K562 (cell line): ENCODE measurements around the gene ENTPD3. TPM values are rescaled to one million over a fixed set of nuclear protein-coding genes. Genes with fewer than 3 reads are reported as not detected.

Experiments
- ATAC-seq: fragments of 200-7000 bp; cut with Tn5 transposase; 3 replicates; pipeline ENCODE4 v1.9.1; 2020; ENCODE audit warnings: moderate library complexity
- BruUV-seq: library from RNA; stranded (reverse); fragments of 400-500 nt; replicated peaks from 2 replicates; lab custom pipeline; 2021; lab: Mats Ljungman, UMichigan
- CTCF ChIA-PET: fragments of 300-600 bp; formaldehyde crosslinking; extraction: SDS; loops from one replicate; lab custom pipeline; 2021; ENCODE audit warnings: low intra/inter-chr PET ratio; lab: Yijun Ruan, JAX
- POLR2A ChIA-PET: fragments of 300-600, 350-650 bp; sonication (Branson Sonifier 250); formaldehyde crosslinking; extraction: SDS; loops from one replicate; lab custom pipeline; 2021; ENCODE audit warnings: antibody characterized with exemption, inconsistent platforms; lab: Yijun Ruan, JAX
- DNase-seq, 4 experiments: peaks; one replicate each; pipeline versions ENCODE4 v3.0.0 to v3.0.0-alpha.2; 2011 to 2018; ENCODE audit warnings: low spot score in 3 of 4, mixed read lengths in 3 of 4; ENCODE audit errors: extremely low read depth in 1 of 4
- FAIRE-seq: peaks from 2 replicates; lab custom pipeline; 2011; peaks lifted over from hg19 to GRCh38; lab: Jason Lieb, UNC
- H2AFZ ChIP-seq: 2 replicates; pipeline ENCODE4 v1.6.0; 2011; ENCODE audit warnings: low read depth, low read length, control low read depth, inconsistent platforms
- H3K27ac ChIP-seq: fragments of 200-600 bp; 3 replicates; pipeline ENCODE4 v1.8.0; 2011; ENCODE audit warnings: low read depth, mild to moderate bottlenecking, control low read depth, inconsistent platforms, low read length, moderate library complexity, mixed read lengths; ENCODE audit errors: extremely low read depth
- H3K27me3 ChIP-seq, 2 experiments: fragments of 300-600 bp in 1 of 2; 2 replicates in 1 of 2; 3 replicates in 1 of 2; pipeline versions ENCODE4 v1.6.0 to v1.8.0; 2011; ENCODE audit warnings: inconsistent platforms in 2 of 2, low read length in 2 of 2, mild to moderate bottlenecking in 1 of 2, mixed read lengths in 1 of 2, moderate library complexity in 1 of 2; ENCODE audit not compliant: control insufficient read depth in 2 of 2, insufficient read depth in 2 of 2
- H3K36me3 ChIP-seq: fragments of 300-600 bp; 3 replicates; pipeline ENCODE4 v1.8.0; 2011; ENCODE audit warnings: mild to moderate bottlenecking, low read length, inconsistent platforms; ENCODE audit not compliant: control insufficient read depth, insufficient read depth
- H3K4me1 ChIP-seq, 2 experiments: fragments of 200-600 bp in 1 of 2; replicated peaks in 1 of 2; 2 replicates in 1 of 2; 3 replicates in 1 of 2; pipeline versions ENCODE4 v1.5.1 to v1.8.0; 2011; ENCODE audit warnings: inconsistent platforms in 2 of 2, low read length in 2 of 2, mild to moderate bottlenecking in 1 of 2, mixed read lengths in 1 of 2, moderate library complexity in 1 of 2; ENCODE audit not compliant: control insufficient read depth in 2 of 2, insufficient read depth in 2 of 2
- H3K4me2 ChIP-seq: 2 replicates; pipeline ENCODE4 v1.6.1; 2011; ENCODE audit warnings: low read length, control low read depth, inconsistent platforms, mixed read lengths; ENCODE audit not compliant: insufficient read depth
- H3K4me3 ChIP-seq: fragments of 200-600 bp; sonication (generic), shearing (Covaris generic); 2 replicates; pipeline ENCODE4 v1.5.1; 2016; ENCODE audit warnings: control low read depth, inconsistent platforms
- H3K79me2 ChIP-seq: fragments of 200-600 bp; 3 replicates; pipeline ENCODE4 v1.8.0; 2011; ENCODE audit warnings: low read length, inconsistent platforms; ENCODE audit not compliant: control insufficient read depth, insufficient read depth
- H3K9ac ChIP-seq, 2 experiments: 2 replicates each; pipeline versions ENCODE4 v1.6.0 to v1.6.1; 2011; ENCODE audit warnings: low read depth in 2 of 2, low read length in 2 of 2, control low read depth in 1 of 2, inconsistent platforms in 1 of 2, mild to moderate bottlenecking in 1 of 2, mixed read lengths in 1 of 2; ENCODE audit not compliant: insufficient read depth in 1 of 2
- H3K9me1 ChIP-seq: one replicate; pipeline ENCODE4 v1.6.0; 2011; ENCODE audit warnings: inconsistent platforms, mild to moderate bottlenecking, low read length, moderate library complexity; ENCODE audit not compliant: control insufficient read depth, insufficient read depth
- H3K9me3 ChIP-seq: replicated peaks from 2 replicates; pipeline ENCODE4 v1.5.1; 2011; ENCODE audit warnings: low read depth, low read length, inconsistent platforms; ENCODE audit not compliant: control insufficient read depth, insufficient read depth
- H4K20me1 ChIP-seq: replicated peaks from 2 replicates; pipeline ENCODE4 v1.6.1; 2011; ENCODE audit warnings: low read length, inconsistent platforms, mixed read lengths; ENCODE audit not compliant: control insufficient read depth, insufficient read depth
- ETV5 ChIP-seq: sonication (generic); formaldehyde crosslinking; IDR thresholded peaks from 2 replicates; pipeline ENCODE4 v1.4.0; 2020; ENCODE audit warnings: low read depth, mild to moderate bottlenecking, missing genetic modification reagents
- MEIS2 ChIP-seq: fragments of 450-650 bp; IDR thresholded peaks from 2 replicates; pipeline ENCODE4 v1.6.1; 2014; ENCODE audit warnings: mild to moderate bottlenecking; ENCODE audit not compliant: partially characterized antibody
- SMARCC2 ChIP-seq: fragments of 450-650 bp; IDR thresholded peaks from 2 replicates; pipeline ENCODE4 v1.6.1; 2017; ENCODE audit warnings: antibody characterized with exemption, moderate library complexity, mild to moderate bottlenecking, low read depth
- WGBS: fragments of 100-300 bp; shearing (Covaris generic); methylation state at CpG from one replicate; pipeline ENCODE4 v1.1.6; 2016; ENCODE audit warnings: low coverage, mixed read lengths; ENCODE audit not compliant: insufficient coverage; ENCODE audit errors: missing lambda C conversion rate; 5-methylcytosine and 5-hydroxymethylcytosine counted together
- in situ Hi-C: fragments of 300-500 bp; cut with MboI; formaldehyde crosslinking; loops from 4 replicates; pipeline ENCODE4 v1.15.0; 2018; ENCODE audit warnings: inconsistent platforms, mixed read lengths
- intact Hi-C: fragments of 100-400 bp; cut with micrococcal nuclease; formaldehyde crosslinking; loops from 2 replicates; pipeline ENCODE4 v1.14.2; 2022
- polyA plus RNA-seq, 8 experiments: library from polyadenylated mRNA; depleted of rRNA in 4 of 8; stranded (reverse) in 5 of 8; unstranded in 3 of 8; fragments of >200 nt; fragmentation: Nextera tagmentation in 2 of 8; fragmentation: Illumina TruSeq in 1 of 8; extraction: Ambion mirVana in 2 of 8; extraction: Trizol in 1 of 8; gene quantifications; 2 replicates each; pipeline versions ENCODE4 v1.2.1 to v1.2.3, GENCODE V29; 2011 to 2014; ENCODE audit warnings: inconsistent platforms in 1 of 8, missing spikeins in 1 of 8
- total RNA-seq, 7 experiments: library from RNA; depleted of rRNA in 6 of 7; stranded (reverse); fragments of >200 nt in 6 of 7; fragmentation: Illumina TruSeq in 2 of 7; extraction: Trizol in 2 of 7; gene quantifications; 2 replicates each; pipeline versions ENCODE4 v1.2.1 to v1.2.3, GENCODE V29; 2011 to 2021; ENCODE audit warnings: low replicate concordance in 1 of 7
- TF ChIP-seq, protein P1 (sequence below): fragments of 450-650 bp; IDR thresholded peaks from 2 replicates; pipeline ENCODE4 v1.6.1; 2016
- TF ChIP-seq, protein P2 (sequence below), 2 experiments: fragments of 450-650 bp in 1 of 2; sonication (generic) in 1 of 2; formaldehyde crosslinking in 1 of 2; IDR thresholded peaks; 2 replicates each; pipeline versions ENCODE4 v1.7.1 to v1.9.0; 2016 to 2022; ENCODE audit warnings: inconsistent platforms in 1 of 2, mild to moderate bottlenecking in 1 of 2, missing genetic modification reagents in 1 of 2
- TF ChIP-seq, protein P3 (sequence below): sonication (generic); formaldehyde crosslinking; IDR thresholded peaks from 2 replicates; pipeline ENCODE4 v1.4.0; 2020; ENCODE audit warnings: mild to moderate bottlenecking, missing genetic modification reagents

The ENTPD3 gene
- total and polyA plus RNA-seq, 9 of the 15 experiments (the other 6 are each of a cell fraction or from before 2014, with no cell fraction given), result 0.23 to 2.1 (median 0.58) TPM

DNA sequence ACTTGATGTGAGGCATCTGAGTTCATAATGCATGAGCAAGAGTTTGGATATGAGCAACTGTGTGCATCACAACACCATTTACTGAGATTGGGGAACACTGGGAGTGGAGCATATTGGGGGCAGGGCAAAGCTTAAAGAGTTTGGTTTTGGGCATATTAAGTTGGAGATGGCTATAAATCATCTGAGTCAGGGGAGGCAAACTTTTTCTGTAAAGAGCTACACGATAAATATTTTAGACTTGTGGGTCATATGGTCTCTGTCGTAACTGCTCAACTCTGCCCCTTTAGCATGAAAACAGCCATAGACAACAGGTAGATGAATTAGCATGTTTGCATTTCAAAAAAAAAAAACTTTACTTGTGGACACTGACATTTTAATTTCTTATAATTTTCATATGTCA, 20.0 kb downstream of the ENTPD3 start:
- DNase-seq (no peak), ATAC-seq (no peak), FAIRE-seq (no peak)
- no peaks in the 10 kb centered on the region for H3K9me1 ChIP-seq
- no peaks in the 10 kb centered on the region for H3K9me3 ChIP-seq
- no peak overlapping the region for H3K4me2 ChIP-seq
- POLR2A ChIA-PET, result no interaction called here
- H4K20me1 ChIP-seq, result no peaks in the 10 kb centered on the region
- no peaks in the 10 kb centered on the region for H3K36me3 ChIP-seq
- WGBS, result 53% methylated on average over 2 of the region's 2 CpGs
- H3K4me3 ChIP-seq, result no peak overlapping the region
- CTCF ChIA-PET, result no interaction called here
- H2AFZ ChIP-seq, result no peak overlapping the region
- no peaks in the 10 kb centered on the region for H3K79me2 ChIP-seq
- intact Hi-C loops, result no loop called here
- no TSS peak for BruUV-seq
- H3K9ac ChIP-seq, result no peak overlapping the region
- H3K4me1 ChIP-seq, result peaks cover 2 to 6% of the 10 kb centered on the region in 2 experiments; a peak in 2 of 5 replicates
- H3K27ac ChIP-seq, result no peak overlapping the region
- no peaks in the 10 kb centered on the region for H3K27me3 ChIP-seq
- in situ Hi-C loops, result no loop called here
- TF ChIP-seq, protein P1, sequence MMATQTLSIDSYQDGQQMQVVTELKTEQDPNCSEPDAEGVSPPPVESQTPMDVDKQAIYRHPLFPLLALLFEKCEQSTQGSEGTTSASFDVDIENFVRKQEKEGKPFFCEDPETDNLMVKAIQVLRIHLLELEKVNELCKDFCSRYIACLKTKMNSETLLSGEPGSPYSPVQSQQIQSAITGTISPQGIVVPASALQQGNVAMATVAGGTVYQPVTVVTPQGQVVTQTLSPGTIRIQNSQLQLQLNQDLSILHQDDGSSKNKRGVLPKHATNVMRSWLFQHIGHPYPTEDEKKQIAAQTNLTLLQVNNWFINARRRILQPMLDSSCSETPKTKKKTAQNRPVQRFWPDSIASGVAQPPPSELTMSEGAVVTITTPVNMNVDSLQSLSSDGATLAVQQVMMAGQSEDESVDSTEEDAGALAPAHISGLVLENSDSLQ, result peak; percentile 70
- TF ChIP-seq MEIS2 (peak; percentile 63), SMARCC2 (no peak), ETV5 (CRISPR knock-in tag) (no peak)
- TF ChIP-seq, protein P2, sequence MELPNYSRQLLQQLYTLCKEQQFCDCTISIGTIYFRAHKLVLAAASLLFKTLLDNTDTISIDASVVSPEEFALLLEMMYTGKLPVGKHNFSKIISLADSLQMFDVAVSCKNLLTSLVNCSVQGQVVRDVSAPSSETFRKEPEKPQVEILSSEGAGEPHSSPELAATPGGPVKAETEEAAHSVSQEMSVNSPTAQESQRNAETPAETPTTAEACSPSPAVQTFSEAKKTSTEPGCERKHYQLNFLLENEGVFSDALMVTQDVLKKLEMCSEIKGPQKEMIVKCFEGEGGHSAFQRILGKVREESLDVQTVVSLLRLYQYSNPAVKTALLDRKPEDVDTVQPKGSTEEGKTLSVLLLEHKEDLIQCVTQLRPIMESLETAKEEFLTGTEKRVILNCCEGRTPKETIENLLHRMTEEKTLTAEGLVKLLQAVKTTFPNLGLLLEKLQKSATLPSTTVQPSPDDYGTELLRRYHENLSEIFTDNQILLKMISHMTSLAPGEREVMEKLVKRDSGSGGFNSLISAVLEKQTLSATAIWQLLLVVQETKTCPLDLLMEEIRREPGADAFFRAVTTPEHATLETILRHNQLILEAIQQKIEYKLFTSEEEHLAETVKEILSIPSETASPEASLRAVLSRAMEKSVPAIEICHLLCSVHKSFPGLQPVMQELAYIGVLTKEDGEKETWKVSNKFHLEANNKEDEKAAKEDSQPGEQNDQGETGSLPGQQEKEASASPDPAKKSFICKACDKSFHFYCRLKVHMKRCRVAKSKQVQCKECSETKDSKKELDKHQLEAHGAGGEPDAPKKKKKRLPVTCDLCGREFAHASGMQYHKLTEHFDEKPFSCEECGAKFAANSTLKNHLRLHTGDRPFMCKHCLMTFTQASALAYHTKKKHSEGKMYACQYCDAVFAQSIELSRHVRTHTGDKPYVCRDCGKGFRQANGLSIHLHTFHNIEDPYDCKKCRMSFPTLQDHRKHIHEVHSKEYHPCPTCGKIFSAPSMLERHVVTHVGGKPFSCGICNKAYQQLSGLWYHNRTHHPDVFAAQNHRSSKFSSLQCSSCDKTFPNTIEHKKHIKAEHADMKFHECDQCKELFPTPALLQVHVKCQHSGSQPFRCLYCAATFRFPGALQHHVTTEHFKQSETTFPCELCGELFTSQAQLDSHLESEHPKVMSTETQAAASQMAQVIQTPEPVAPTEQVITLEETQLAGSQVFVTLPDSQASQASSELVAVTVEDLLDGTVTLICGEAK (IDR thresholded peaks at IDR 0.05), result peak; percentile 83
- TF ChIP-seq, protein P2 (CRISPR knock-in tag; IDR thresholded peaks at IDR 0.05), result no peak
- TF ChIP-seq, protein P3, sequence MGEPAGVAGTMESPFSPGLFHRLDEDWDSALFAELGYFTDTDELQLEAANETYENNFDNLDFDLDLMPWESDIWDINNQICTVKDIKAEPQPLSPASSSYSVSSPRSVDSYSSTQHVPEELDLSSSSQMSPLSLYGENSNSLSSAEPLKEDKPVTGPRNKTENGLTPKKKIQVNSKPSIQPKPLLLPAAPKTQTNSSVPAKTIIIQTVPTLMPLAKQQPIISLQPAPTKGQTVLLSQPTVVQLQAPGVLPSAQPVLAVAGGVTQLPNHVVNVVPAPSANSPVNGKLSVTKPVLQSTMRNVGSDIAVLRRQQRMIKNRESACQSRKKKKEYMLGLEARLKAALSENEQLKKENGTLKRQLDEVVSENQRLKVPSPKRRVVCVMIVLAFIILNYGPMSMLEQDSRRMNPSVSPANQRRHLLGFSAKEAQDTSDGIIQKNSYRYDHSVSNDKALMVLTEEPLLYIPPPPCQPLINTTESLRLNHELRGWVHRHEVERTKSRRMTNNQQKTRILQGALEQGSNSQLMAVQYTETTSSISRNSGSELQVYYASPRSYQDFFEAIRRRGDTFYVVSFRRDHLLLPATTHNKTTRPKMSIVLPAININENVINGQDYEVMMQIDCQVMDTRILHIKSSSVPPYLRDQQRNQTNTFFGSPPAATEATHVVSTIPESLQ, result no peak
